Psoas muscle (tissue), 8 donors: Measurements from ENCODE around the gene LMTK2. TPM values are rescaled to one million over a fixed set of nuclear protein-coding genes. Genes with fewer than 3 reads are reported as not detected.
A peak's percentile ranks its signal among the peaks of the same experiment; 100 is the strongest.
"Not testable (repeated sequence)": the region's sequence is repeated elsewhere in the genome, so short reads cannot be mapped to it uniquely, and the experiment has no call there.

Experiments
- ATAC-seq, 4 donors: fragments of 200-7000 bp; cut with Tn5 transposase; one replicate each; pipeline ENCODE4 v1.9.1; 2020; ENCODE audit warnings: moderate library complexity in 3 of 4, mild to moderate bottlenecking in 2 of 4
- DNase-seq, 2 donors: peaks; one replicate each; pipeline ENCODE4 v3.0.0-alpha.2; 2020
- H3K27ac ChIP-seq: fragments of 200-600 bp; one replicate; pipeline ENCODE4 v1.8.0; 2022
- H3K27me3 ChIP-seq, 3 donors: fragments of 200-600 bp in 1 of 3; one replicate each; pipeline versions ENCODE4 v1.6.1 to v1.8.0; 2013 to 2022; ENCODE audit warnings: low read length in 2 of 3, mild to moderate bottlenecking in 2 of 3, moderate library complexity in 1 of 3; ENCODE audit not compliant: insufficient read depth in 3 of 3
- H3K36me3 ChIP-seq, 2 donors: fragments of 200-600 bp in 1 of 2; one replicate each; pipeline versions ENCODE4 v1.6.1 to v1.8.0; 2013 to 2022; ENCODE audit warnings: low read depth in 1 of 2, mild to moderate bottlenecking in 1 of 2, moderate library complexity in 1 of 2; ENCODE audit not compliant: insufficient read depth in 1 of 2
- H3K4me1 ChIP-seq: fragments of 200-600 bp; one replicate; pipeline ENCODE4 v1.8.0; 2022
- H3K4me3 ChIP-seq: fragments of 200-600 bp; one replicate; pipeline ENCODE4 v1.8.0; 2022; ENCODE audit warnings: mild to moderate bottlenecking
- H3K9me3 ChIP-seq: fragments of 200-600 bp; one replicate; pipeline ENCODE4 v1.8.0; 2022
- WGBS, 3 donors: extraction: QIAGEN DNeasy Blood & Tissue Kit; methylation state at CpG; one replicate each; pipeline versions ENCODE4 v1.1.6 to v1.1.7; 2013; 5-methylcytosine and 5-hydroxymethylcytosine counted together
- intact Hi-C, 2 donors: fragments of 100-400 bp; cut with DNase I; formaldehyde crosslinking; loops; one replicate each; pipeline versions ENCODE4 v1.11.0 to v1.14.2; 2022
- polyA plus RNA-seq, 3 donors: library from polyadenylated mRNA; stranded (reverse); fragments of 200-250 nt; gene quantifications; one replicate each; pipeline ENCODE4 v1.2.3, GENCODE V29; 2013
- total RNA-seq, 4 donors: library from RNA; stranded (reverse); fragmentation: NEBNext Ultra II Directional in 2 of 4; extraction: Animal tissue kit (Norgen Biotek cat#: 25700) in 2 of 4; gene quantifications; one replicate each; pipeline versions ENCODE4 v1.2.1 to v1.2.4, GENCODE V29; 2021 to 2023
- TF ChIP-seq, protein P1 (sequence below): fragments of 200-600 bp; IDR thresholded peaks from one replicate; pipeline ENCODE4 v1.8.0; 2022; ENCODE audit warnings: antibody characterized with exemption
- donor health status: healthy with polysubstance abuse.
- donor health status: DM: no; HTN: no; CAD: no; lungs with moderate emphysema.
- donor health status: Bipolar disorder and iron deficiency.
- donor health status: healthy.
- donor health status: DM: yes; HTN: yes; CAD: no.
- donor health status: DM: no; HTN: no; CAD: no.
- donor health status: DM: no; HTN: no; CAD: no.
- donor health status: DM: yes; HTN: yes; CAD: no.

The LMTK2 gene
- total and polyA plus RNA-seq, 7 donors = 3.6 to 25.0 (median 13.5) TPM

DNA sequence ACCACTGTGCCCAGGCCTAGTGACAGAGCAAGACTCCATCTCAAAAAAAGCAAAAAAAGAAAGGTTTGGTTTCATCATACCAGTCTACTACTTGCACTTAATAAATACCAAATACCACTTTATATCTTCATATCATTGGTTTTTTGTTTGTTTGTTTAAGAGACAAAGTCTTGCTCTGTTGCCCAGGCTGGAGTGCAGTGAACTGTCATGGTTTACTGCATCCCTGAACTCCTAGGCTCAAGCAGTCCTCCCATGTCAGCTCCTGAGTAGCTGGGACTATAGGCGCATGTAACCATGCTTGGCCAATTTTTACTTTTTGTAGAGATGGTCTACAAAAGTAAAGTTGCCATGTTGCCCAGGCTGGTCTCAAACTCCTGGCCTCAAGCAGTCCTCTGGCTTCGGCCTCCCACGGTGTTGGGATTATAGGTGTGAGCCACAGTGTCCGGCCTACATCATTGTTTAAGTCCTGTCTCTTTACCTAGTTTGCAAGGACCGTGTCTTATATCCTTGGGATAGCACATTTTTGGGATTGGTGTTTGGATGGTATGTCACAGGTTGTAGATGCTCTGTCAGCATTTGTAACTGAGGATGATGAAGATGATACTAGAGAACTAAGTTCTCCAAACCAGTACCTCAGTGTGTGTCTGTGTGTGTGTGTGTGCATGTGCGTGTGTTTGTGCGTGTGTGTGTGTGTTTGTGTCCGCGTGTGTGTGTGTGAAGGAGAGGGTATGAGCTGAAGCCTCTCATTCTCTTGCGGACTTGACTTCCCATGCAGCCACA lies 9.3 kb downstream of the LMTK2 start:
- H3K27me3 ChIP-seq = no peaks in the 10 kb centered on the region
- WGBS, 3 donors = 93 to 98% (median 97%) methylated on average over 10 of the region's 10 CpGs
- H3K4me3 ChIP-seq = no peak overlapping the region
- no peaks in the 10 kb centered on the region for H3K9me3 ChIP-seq
- no peaks in the 10 kb centered on the region for H3K36me3 ChIP-seq
- TF ChIP-seq, protein P1, sequence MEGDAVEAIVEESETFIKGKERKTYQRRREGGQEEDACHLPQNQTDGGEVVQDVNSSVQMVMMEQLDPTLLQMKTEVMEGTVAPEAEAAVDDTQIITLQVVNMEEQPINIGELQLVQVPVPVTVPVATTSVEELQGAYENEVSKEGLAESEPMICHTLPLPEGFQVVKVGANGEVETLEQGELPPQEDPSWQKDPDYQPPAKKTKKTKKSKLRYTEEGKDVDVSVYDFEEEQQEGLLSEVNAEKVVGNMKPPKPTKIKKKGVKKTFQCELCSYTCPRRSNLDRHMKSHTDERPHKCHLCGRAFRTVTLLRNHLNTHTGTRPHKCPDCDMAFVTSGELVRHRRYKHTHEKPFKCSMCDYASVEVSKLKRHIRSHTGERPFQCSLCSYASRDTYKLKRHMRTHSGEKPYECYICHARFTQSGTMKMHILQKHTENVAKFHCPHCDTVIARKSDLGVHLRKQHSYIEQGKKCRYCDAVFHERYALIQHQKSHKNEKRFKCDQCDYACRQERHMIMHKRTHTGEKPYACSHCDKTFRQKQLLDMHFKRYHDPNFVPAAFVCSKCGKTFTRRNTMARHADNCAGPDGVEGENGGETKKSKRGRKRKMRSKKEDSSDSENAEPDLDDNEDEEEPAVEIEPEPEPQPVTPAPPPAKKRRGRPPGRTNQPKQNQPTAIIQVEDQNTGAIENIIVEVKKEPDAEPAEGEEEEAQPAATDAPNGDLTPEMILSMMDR = no peak
- no peak for ATAC-seq
- H3K4me1 ChIP-seq = peaks cover 19% of the 10 kb centered on the region
- no peak for DNase-seq
- H3K27ac ChIP-seq = no peak overlapping the region
- intact Hi-C loops = no loop called here

DNA sequence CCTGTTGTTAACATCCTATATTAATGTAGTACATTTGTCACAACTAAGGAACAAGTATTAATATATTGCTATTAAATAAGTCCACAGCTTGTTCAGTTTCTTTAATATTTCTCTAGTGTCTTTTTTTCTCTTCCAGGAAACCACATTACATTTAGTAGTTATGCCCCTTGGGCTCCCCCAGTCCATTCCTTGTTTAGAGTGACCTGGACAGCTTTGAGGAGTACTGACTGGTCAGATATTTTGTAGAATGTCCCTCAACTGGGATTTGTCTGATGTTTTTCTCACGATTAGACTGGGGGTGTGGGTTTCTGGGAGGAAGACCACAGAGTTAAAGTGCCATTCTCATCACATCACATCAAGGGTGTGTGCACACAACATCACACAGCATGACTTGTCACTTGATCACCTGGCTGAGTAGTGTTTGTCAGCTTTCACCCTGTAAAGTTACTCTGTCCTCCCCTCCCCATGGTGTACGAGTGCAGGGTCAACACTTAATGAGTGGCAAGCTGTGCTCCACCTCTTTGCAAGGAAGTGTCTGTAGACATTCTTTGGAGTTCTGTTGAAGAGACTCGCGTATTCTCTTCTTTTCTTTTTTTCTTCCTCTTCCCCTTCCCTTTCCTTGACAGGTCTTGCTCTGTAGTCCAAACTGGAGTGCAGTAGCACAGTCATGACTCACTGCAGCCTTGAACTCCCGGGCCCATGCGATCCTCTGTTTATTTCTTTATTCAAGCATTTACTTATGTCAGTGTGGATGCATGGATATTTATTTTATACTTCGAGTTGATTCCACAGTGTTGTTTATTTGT lies 10.2 kb downstream of the LMTK2 start:
- Histone ChIP-seq H3K36me3 (no peaks in the 10 kb centered on the region), H3K4me1 (peaks cover 17% of the 10 kb centered on the region), H3K9me3 (no peaks in the 10 kb centered on the region), H3K4me3 (no peak overlapping the region), H3K27ac (no peak overlapping the region), H3K27me3 (no peaks in the 10 kb centered on the region)
- TF ChIP-seq, protein P1 = no peak
- no peak for DNase-seq
- intact Hi-C loops = no loop called here
- WGBS, 3 donors = 75 to 83% (median 79%) methylated on average over 7 of the region's 7 CpGs
- no peak for ATAC-seq

DNA sequence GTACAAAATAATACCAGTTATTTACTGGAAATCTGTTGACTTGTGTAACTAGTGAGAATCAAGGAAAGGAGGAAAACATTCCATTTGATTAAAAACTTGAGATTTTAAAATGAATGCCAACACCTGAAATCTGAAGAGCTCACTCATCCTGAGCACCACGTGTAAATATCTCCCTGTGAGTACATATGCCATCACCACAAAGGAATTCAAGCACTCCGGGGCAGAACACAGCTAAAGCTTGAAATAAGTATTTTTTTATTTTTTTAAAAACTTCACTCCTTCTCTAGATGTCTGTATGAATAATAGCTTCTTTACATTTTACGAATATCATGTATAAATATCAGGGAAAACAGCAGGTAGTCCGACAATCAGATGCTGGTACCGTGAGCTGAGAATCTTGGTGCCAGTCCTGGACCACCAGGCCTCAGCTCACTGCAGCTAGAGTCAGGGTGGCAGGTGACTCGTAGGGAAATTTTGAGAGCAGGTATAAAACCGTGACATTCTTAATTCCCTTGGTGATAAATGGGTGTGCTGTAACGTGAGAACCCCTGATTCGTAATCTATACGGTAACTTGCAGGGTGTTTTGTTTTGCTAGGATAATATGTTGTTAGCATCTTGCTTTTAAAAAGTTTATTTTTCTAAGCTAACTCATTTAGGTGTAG lies 12.7 kb downstream of the LMTK2 start:
- ATAC-seq = peak in 1 of 4 donors; percentile 52
- H3K9me3 ChIP-seq = no peaks in the 10 kb centered on the region
- TF ChIP-seq, protein P1 = no peak
- peak overlapping the region; percentile 23 for H3K27ac ChIP-seq
- H3K4me1 ChIP-seq = peaks cover 17% of the 10 kb centered on the region
- WGBS, 3 donors = 48 to 63% (median 54%) methylated on average over 10 of the region's 10 CpGs
- no peaks in the 10 kb centered on the region for H3K27me3 ChIP-seq
- intact Hi-C loops = no loop called here
- H3K4me3 ChIP-seq = no peak overlapping the region
- no peaks in the 10 kb centered on the region for H3K36me3 ChIP-seq
- DNase-seq = no peak

DNA sequence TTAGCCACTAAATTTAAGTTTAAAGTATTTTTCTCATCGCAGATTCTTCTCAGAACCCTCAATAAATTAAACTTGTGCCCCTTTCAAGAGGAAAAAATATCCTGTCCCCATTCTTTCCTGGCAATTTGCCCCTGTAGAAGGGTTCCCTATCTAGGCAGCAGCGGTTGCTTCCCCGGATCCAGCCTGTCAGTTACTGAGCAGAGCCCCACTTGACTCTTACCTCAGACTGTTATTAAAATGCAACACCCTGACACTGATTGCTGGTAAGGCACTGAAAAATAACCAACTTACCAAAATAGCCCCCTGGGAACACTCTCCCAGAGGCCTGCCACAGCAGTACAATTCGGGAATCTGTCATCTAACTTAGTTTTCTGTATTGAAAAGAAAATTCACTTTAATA lies 13.9 kb downstream of the LMTK2 start:
- TF ChIP-seq, protein P1 = no peak
- Histone ChIP-seq H3K9me3 (no peaks in the 10 kb centered on the region), H3K4me1 (peaks cover 17% of the 10 kb centered on the region), H3K27ac (no peak overlapping the region), H3K27me3 (no peaks in the 10 kb centered on the region), H3K4me3 (no peak overlapping the region), H3K36me3 (no peaks in the 10 kb centered on the region)
- 49 to 72% (median 61%) methylated on average over 4 of the region's 4 CpGs for WGBS, 3 donors
- DNase-seq (no peak), ATAC-seq (no peak)
- intact Hi-C loops = no loop called here

DNA sequence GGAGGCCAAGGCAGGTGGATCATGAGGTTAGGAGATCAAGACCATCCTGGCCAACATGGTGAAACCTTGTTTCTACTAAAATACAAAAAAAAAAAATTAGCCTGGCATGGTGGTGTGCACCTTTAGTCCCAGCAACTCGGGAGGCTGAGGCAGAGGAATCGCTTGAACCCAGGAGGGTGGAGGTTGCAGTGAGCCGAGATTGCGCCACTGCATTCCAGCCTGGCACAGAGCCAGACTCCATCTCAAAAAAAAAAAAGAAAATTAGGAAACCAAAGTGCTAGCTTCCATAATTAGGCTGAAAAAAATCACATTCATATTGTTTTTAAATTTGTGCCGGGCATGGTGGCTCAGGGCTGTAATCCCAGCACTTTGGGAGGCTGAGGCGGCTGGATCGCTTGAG lies 14.7 kb downstream of the LMTK2 start:
- 86 to 93% (median 91%) methylated on average over 7 of the region's 7 CpGs for WGBS, 3 donors
- not testable (repeated sequence) for H3K9me3 ChIP-seq, ATAC-seq

More for the DNA sequence above, 14.7 kb downstream of the LMTK2 start:
- H3K27ac ChIP-seq, H3K4me3 ChIP-seq, DNase-seq, H3K27me3 ChIP-seq, H3K36me3 ChIP-seq, intact Hi-C loops: not testable (repeated sequence)
- peaks cover 17% of the 10 kb centered on the region for H3K4me1 ChIP-seq
